B cell (primary cell): Measurements from ENCODE around the gene VASH1. TPM values are rescaled to one million over a fixed set of nuclear protein-coding genes. Genes with fewer than 3 reads are reported as not detected.

Experiments used
- ATAC-seq: fragments of 200-7000 bp; cut with Tn5 transposase; one replicate; pipeline ENCODE4 v1.10.0; 2021; ENCODE audit warnings: low read depth, mild to moderate bottlenecking, moderate number of reproducible peaks, moderate library complexity
- CTCF ChIA-PET: fragments of 350-600 bp; sonication (Branson Sonifier 250); formaldehyde crosslinking; loops from one replicate; lab custom pipeline; 2021; ENCODE audit warnings: antibody characterized with exemption, inconsistent platforms; lab: Charles Lee
- POLR2A ChIA-PET: fragments of 350-600 bp; sonication (Branson Sonifier 250); formaldehyde crosslinking; loops from one replicate; lab custom pipeline; 2021; ENCODE audit warnings: antibody characterized with exemption; lab: Charles Lee
- DNase-seq: peaks from one replicate; pipeline ENCODE4 v3.0.0; 2013
- H2AFZ ChIP-seq: 2 replicates; pipeline ENCODE4 v1.6.1; 2012; ENCODE audit warnings: mild to moderate bottlenecking, low read depth, low read length; ENCODE audit not compliant: insufficient read depth, poor library complexity, severe bottlenecking
- H3K27ac ChIP-seq, 2 donors: 1 replicate in 1 of 2; 2 replicates in 1 of 2; pipeline ENCODE4 v1.5.1; 2012 to 2013; ENCODE audit warnings: low read length in 2 of 2, mild to moderate bottlenecking in 2 of 2, moderate library complexity in 1 of 2
- H3K27me3 ChIP-seq, 4 experiments: fragments of 200-600 bp in 1 of 4; sonication (generic) in 1 of 4; replicated peaks in 1 of 4; 1 replicate in 2 of 4; 2 replicates in 2 of 4; pipeline versions ENCODE4 v1.6.1 to v1.7.0; 2013 to 2016; ENCODE audit warnings: low read length in 3 of 4, mild to moderate bottlenecking in 2 of 4, mixed read lengths in 1 of 4, moderate library complexity in 1 of 4; ENCODE audit not compliant: insufficient read depth in 4 of 4, control insufficient read depth in 3 of 4; ENCODE audit errors: control extremely low read depth in 1 of 4
- H3K36me3 ChIP-seq, 2 experiments: replicated peaks in 1 of 2; 1 replicate in 1 of 2; 2 replicates in 1 of 2; pipeline versions ENCODE4 v1.6.1 to v1.7.1; 2013; ENCODE audit warnings: low read length in 1 of 2; ENCODE audit not compliant: insufficient read depth in 2 of 2, control insufficient read depth in 1 of 2; ENCODE audit errors: control extremely low read depth in 1 of 2, extremely low read depth in 1 of 2
- H3K4me1 ChIP-seq, 2 donors: fragments of 200-600 bp in 1 of 2; sonication (generic) in 1 of 2; 1 replicate in 1 of 2; 2 replicates in 1 of 2; pipeline versions ENCODE4 v1.5.1 to v1.6.1; 2013 to 2017; ENCODE audit warnings: low read length in 2 of 2; ENCODE audit not compliant: control insufficient read depth in 2 of 2, insufficient read depth in 2 of 2
- H3K4me2 ChIP-seq: replicated peaks from 2 replicates; pipeline ENCODE3; 2012; ENCODE audit warnings: mild to moderate bottlenecking, low read depth, low read length; ENCODE audit not compliant: poor library complexity, severe bottlenecking
- H3K4me3 ChIP-seq, 5 experiments: fragments of 200-600 bp in 1 of 5; sonication (generic) in 1 of 5; 1 replicate in 3 of 5; 2 replicates in 2 of 5; pipeline versions ENCODE4 v1.5.1 to v1.7.0; 2011 to 2016; ENCODE audit warnings: low read length in 4 of 5, mild to moderate bottlenecking in 4 of 5, low read depth in 2 of 5, control low read depth in 1 of 5, moderate library complexity in 1 of 5; ENCODE audit not compliant: insufficient read depth in 1 of 5; ENCODE audit errors: control extremely low read depth in 1 of 5, extremely low read depth in 1 of 5
- H3K79me2 ChIP-seq: fragments of 200-600 bp; sonication (generic); one replicate; pipeline ENCODE4 v1.6.0; 2016; ENCODE audit warnings: low read length; ENCODE audit not compliant: control insufficient read depth, insufficient read depth
- H3K9ac ChIP-seq: fragments of 200-600 bp; sonication (generic); 2 replicates; pipeline ENCODE4 v1.6.1; 2017; ENCODE audit warnings: mild to moderate bottlenecking, low read length, moderate library complexity
- H3K9me3 ChIP-seq, 3 donors: one replicate each; pipeline versions ENCODE4 v1.6.1 to v1.7.1; 2013; ENCODE audit warnings: low read length in 2 of 3; ENCODE audit not compliant: control insufficient read depth in 2 of 3, insufficient read depth in 1 of 3; ENCODE audit errors: control extremely low read depth in 1 of 3
- H4K20me1 ChIP-seq: 2 replicates; pipeline ENCODE4 v1.6.0; 2012; ENCODE audit warnings: mild to moderate bottlenecking, low read length; ENCODE audit not compliant: insufficient read depth, control insufficient read depth, poor library complexity, severe bottlenecking
- H3K27ac Mint-ChIP-seq: one replicate; pipeline ENCODE4 v1.8.0; 2021; ENCODE audit warnings: mixed read lengths
- H3K27me3 Mint-ChIP-seq: one replicate; pipeline ENCODE4 v1.8.0; 2021; ENCODE audit warnings: mixed read lengths
- H3K4me1 Mint-ChIP-seq: one replicate; pipeline ENCODE4 v1.8.0; 2021; ENCODE audit warnings: mixed read lengths
- H3K4me3 Mint-ChIP-seq: one replicate; pipeline ENCODE4 v1.8.0; 2021; ENCODE audit warnings: mixed read lengths
- H3K9me3 Mint-ChIP-seq: one replicate; pipeline ENCODE4 v1.8.0; 2022; ENCODE audit warnings: mixed read lengths; ENCODE audit not compliant: insufficient read depth
- EZH2 ChIP-seq: IDR thresholded peaks from 2 replicates; pipeline ENCODE4 v1.6.1; 2012; ENCODE audit warnings: borderline replicate concordance, low read depth, mild to moderate bottlenecking, moderate library complexity, low read length; ENCODE audit not compliant: insufficient read depth, poor library complexity, severe bottlenecking
- WGBS: methylation state at CpG from one replicate; pipeline ENCODE4 v1.1.5; 2013; ENCODE audit warnings: missing lambda C conversion rate; ENCODE audit not compliant: insufficient coverage; 5-methylcytosine and 5-hydroxymethylcytosine counted together
- intact Hi-C: fragments of 100-400 bp; cut with micrococcal nuclease; formaldehyde crosslinking; loops from one replicate; pipeline ENCODE4 v1.10.0; 2022
- polyA plus RNA-seq: library from polyadenylated mRNA; depleted of rRNA; stranded (reverse); fragments of >200 nt; gene quantifications from 2 replicates; pipeline ENCODE4 v1.2.3, GENCODE V29; 2012
- total RNA-seq, 2 donors: library from RNA; stranded (reverse); fragments of 120-200 nt in 1 of 2; gene quantifications; 1 replicate in 1 of 2; 2 replicates in 1 of 2; pipeline versions ENCODE4 v1.2.3 to v1.2.4, GENCODE V29; 2013 to 2022
- TF ChIP-seq, protein P1 (sequence below): fragments of 200-600 bp; IDR thresholded peaks from one replicate; pipeline ENCODE4 v1.8.0; 2022; ENCODE audit warnings: antibody characterized with exemption, mild to moderate bottlenecking

The VASH1 gene
- total and polyA plus RNA-seq, 2 donors (not counting 1 experiment from before 2014, with no cell fraction given), result 0.60 to 2.7 TPM

DNA sequence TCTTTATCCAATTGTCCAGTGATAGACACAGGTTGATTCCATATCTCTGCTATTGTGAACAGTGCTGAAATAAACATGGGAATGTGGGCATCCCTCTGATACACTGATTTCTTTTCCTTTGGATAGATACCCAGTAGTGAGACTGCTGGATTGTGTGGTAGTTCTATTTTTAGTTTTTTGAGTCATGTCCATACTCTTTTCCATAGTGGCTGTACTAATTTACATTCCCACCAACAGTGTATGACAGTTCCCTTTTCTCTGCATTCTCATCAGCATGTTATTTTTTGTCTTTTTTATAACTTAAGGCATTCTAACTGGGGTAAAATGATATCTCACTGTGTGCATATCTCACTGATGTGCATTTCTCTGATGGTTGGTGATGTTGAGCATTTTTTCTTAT is 24.8 kb upstream of the VASH1 start:
- CTCF ChIA-PET, result no interaction called here
- H3K4me3 Mint-ChIP-seq, result no peak overlapping the region

DNA sequence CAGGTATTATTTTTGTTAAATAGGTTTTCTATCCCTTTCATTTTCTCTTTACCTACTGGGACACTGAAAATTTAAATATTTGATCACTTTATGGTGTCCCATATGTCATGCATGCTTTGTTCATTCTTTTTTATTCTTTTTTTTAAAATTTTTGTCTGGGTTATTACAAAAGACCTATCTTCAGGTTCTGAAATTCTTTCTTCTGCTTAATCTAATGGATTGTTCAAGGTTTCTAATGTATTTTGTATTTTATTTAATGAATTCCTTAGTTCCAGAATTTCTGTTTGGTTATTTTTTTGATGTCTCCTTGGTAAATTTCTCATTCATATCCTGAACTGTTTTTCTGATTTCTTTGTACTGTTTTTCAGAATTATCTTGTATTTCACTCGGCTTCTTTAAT is 20.2 kb upstream of the VASH1 start:
- CTCF ChIA-PET, result no interaction called here
- no peak overlapping the region for H3K4me2 ChIP-seq
- no peak for ATAC-seq
- DNase-seq, result no peak
- Mint-ChIP-seq H3K4me1 (peaks cover 4% of the 10 kb centered on the region), H3K27me3 (peaks cover 14% of the 10 kb centered on the region), H3K4me3 (no peak overlapping the region), H3K27ac (no peak overlapping the region), H3K9me3 (peaks cover 10% of the 10 kb centered on the region)
- peaks cover 0 to 5% of the 10 kb centered on the region in 2 donors for H3K4me1 ChIP-seq
- peaks cover 1 to 23% (median 18%) of the 10 kb centered on the region in 3 donors for H3K9me3 ChIP-seq
- no peaks in the 10 kb centered on the region for H3K79me2 ChIP-seq
- intact Hi-C loops, result no loop called here
- H3K27me3 ChIP-seq, result no peaks in the 10 kb centered on the region
- H3K36me3 ChIP-seq, result no peaks in the 10 kb centered on the region
- POLR2A ChIA-PET, result no interaction called here
- no peak overlapping the region for H3K9ac ChIP-seq
- H2AFZ ChIP-seq, result no peak overlapping the region
- TF ChIP-seq, protein P1, sequence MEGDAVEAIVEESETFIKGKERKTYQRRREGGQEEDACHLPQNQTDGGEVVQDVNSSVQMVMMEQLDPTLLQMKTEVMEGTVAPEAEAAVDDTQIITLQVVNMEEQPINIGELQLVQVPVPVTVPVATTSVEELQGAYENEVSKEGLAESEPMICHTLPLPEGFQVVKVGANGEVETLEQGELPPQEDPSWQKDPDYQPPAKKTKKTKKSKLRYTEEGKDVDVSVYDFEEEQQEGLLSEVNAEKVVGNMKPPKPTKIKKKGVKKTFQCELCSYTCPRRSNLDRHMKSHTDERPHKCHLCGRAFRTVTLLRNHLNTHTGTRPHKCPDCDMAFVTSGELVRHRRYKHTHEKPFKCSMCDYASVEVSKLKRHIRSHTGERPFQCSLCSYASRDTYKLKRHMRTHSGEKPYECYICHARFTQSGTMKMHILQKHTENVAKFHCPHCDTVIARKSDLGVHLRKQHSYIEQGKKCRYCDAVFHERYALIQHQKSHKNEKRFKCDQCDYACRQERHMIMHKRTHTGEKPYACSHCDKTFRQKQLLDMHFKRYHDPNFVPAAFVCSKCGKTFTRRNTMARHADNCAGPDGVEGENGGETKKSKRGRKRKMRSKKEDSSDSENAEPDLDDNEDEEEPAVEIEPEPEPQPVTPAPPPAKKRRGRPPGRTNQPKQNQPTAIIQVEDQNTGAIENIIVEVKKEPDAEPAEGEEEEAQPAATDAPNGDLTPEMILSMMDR, result no peak
- no peak for TF ChIP-seq EZH2
- WGBS, result no CpG with 5 or more reads among the region's 1 CpG
- H3K4me3 ChIP-seq, result no peak overlapping the region
- H3K27ac ChIP-seq, result no peak overlapping the region
- H4K20me1 ChIP-seq, result no peaks in the 10 kb centered on the region

More for the DNA sequence above, 24.8 kb upstream of the VASH1 start:
- Histone ChIP-seq H3K4me1 (no peaks in the 10 kb centered on the region), H3K4me3 (no peak overlapping the region), H3K27me3 (no peaks in the 10 kb centered on the region), H2AFZ (no peak overlapping the region), H3K36me3 (no peaks in the 10 kb centered on the region), H3K79me2 (no peaks in the 10 kb centered on the region), H3K4me2 (no peak overlapping the region), H3K27ac (no peak overlapping the region), H4K20me1 (no peaks in the 10 kb centered on the region), H3K9me3 (peaks cover 1 to 15% (median 15%) of the 10 kb centered on the region in 3 donors), H3K9ac (no peak overlapping the region)
- TF ChIP-seq EZH2, result no peak
- TF ChIP-seq, protein P1, result no peak
- POLR2A ChIA-PET, result no interaction called here
- Mint-ChIP-seq H3K9me3 (peaks cover 10% of the 10 kb centered on the region), H3K27me3 (peaks cover 3% of the 10 kb centered on the region), H3K27ac (no peak overlapping the region), H3K4me1 (no peaks in the 10 kb centered on the region)
- intact Hi-C loops, result no loop called here
- DNase-seq, result no peak
- no peak for ATAC-seq
